Nephron progenitor cell (in vitro differentiated cells): ENCODE data around the gene SYNDIG1L.
A peak's percentile ranks its signal among the peaks of the same experiment; 100 is the strongest.

Experiments
- DNase-seq: peaks from one replicate; pipeline ENCODE4 v3.0.0; 2021
- H3K27ac Mint-ChIP-seq: 2 replicates; pipeline ENCODE4 v1.8.0; 2021; ENCODE audit warnings: mild to moderate bottlenecking, moderate library complexity, mixed read lengths
- H3K27me3 Mint-ChIP-seq: 2 replicates; pipeline ENCODE4 v1.8.0; 2021; ENCODE audit warnings: mild to moderate bottlenecking, low read depth, mixed read lengths; ENCODE audit not compliant: poor library complexity
- H3K36me3 Mint-ChIP-seq: 2 replicates; pipeline ENCODE4 v1.8.0; 2021; ENCODE audit warnings: low read depth, mixed read lengths
- H3K4me1 Mint-ChIP-seq: 2 replicates; pipeline ENCODE4 v1.8.0; 2021; ENCODE audit warnings: mixed read lengths
- H3K4me3 Mint-ChIP-seq: 2 replicates; pipeline ENCODE4 v1.8.0; 2021; ENCODE audit warnings: mild to moderate bottlenecking, moderate library complexity, mixed read lengths
- H3K9me3 Mint-ChIP-seq: 2 replicates; pipeline ENCODE4 v1.8.0; 2021; ENCODE audit warnings: mild to moderate bottlenecking, moderate library complexity, mixed read lengths
- CTCF ChIP-seq: fragments of 200-600 bp; sonication (generic); IDR thresholded peaks from 2 replicates; pipeline ENCODE4 v1.5.0; 2021; ENCODE audit warnings: antibody characterized with exemption

Gene SYNDIG1L

GRCh38 chr14:74368441-74368840 is 57.6 kb downstream of the SYNDIG1L start:
- TF ChIP-seq CTCF, result no peak
- no peak for DNase-seq
- Mint-ChIP-seq H3K27me3 (peaks cover 4% of the 10 kb centered on the region), H3K9me3 (no peaks in the 10 kb centered on the region), H3K27ac (no peak overlapping the region), H3K4me1 (no peaks in the 10 kb centered on the region), H3K36me3 (no peaks in the 10 kb centered on the region), H3K4me3 (no peak overlapping the region)

GRCh38 chr14:74368026-74368425 is 58.0 kb downstream of the SYNDIG1L start:
- no peak for DNase-seq
- no peak for TF ChIP-seq CTCF
- Mint-ChIP-seq H3K4me1 (no peaks in the 10 kb centered on the region), H3K9me3 (no peaks in the 10 kb centered on the region), H3K27me3 (peaks cover 4% of the 10 kb centered on the region), H3K36me3 (no peaks in the 10 kb centered on the region), H3K27ac (no peak overlapping the region), H3K4me3 (no peak overlapping the region)

- DNase-seq, result no peak
- Mint-ChIP-seq H3K27me3 (peaks cover 2% of the 10 kb centered on the region), H3K9me3 (no peaks in the 10 kb centered on the region), H3K36me3 (no peaks in the 10 kb centered on the region), H3K27ac (peak overlapping the region; percentile 53), H3K4me3 (no peak overlapping the region), H3K4me1 (peaks cover 5% of the 10 kb centered on the region)
- TF ChIP-seq CTCF, result no peak
Observed at GRCh38 chr14:74364271-74364880, 61.6 kb downstream of the SYNDIG1L start.

GRCh38 chr14:74362361-74362915 is 63.6 kb downstream of the SYNDIG1L start:
- H3K27me3 Mint-ChIP-seq, result peaks cover 2% of the 10 kb centered on the region
- peak overlapping the region; percentile 35 for H3K27ac Mint-ChIP-seq
- no peak overlapping the region for H3K4me3 Mint-ChIP-seq
- no peaks in the 10 kb centered on the region for H3K9me3 Mint-ChIP-seq
- DNase-seq, result peak; percentile 87
- no peaks in the 10 kb centered on the region for H3K36me3 Mint-ChIP-seq
- peak; percentile 93 for TF ChIP-seq CTCF
- peaks cover 5% of the 10 kb centered on the region for H3K4me1 Mint-ChIP-seq

- Mint-ChIP-seq H3K27me3 (peaks cover 2% of the 10 kb centered on the region), H3K27ac (no peak overlapping the region), H3K9me3 (no peaks in the 10 kb centered on the region), H3K4me3 (no peak overlapping the region), H3K4me1 (peaks cover 5% of the 10 kb centered on the region), H3K36me3 (no peaks in the 10 kb centered on the region)
- no peak for DNase-seq
- TF ChIP-seq CTCF, result no peak
Observed at GRCh38 chr14:74360163-74360562, 65.8 kb downstream of the SYNDIG1L start.

GRCh38 chr14:74358176-74358829 is 67.7 kb downstream of the SYNDIG1L start:
- H3K27ac Mint-ChIP-seq, result no peak overlapping the region
- TF ChIP-seq CTCF, result no peak
- DNase-seq, result no peak
- no peaks in the 10 kb centered on the region for H3K9me3 Mint-ChIP-seq
- H3K4me3 Mint-ChIP-seq, result no peak overlapping the region
- H3K36me3 Mint-ChIP-seq, result no peaks in the 10 kb centered on the region
- H3K4me1 Mint-ChIP-seq, result peaks cover 5% of the 10 kb centered on the region
- H3K27me3 Mint-ChIP-seq, result peaks cover 2% of the 10 kb centered on the region
